D721Med (cell line): ENCODE data around the gene DLK2.
"Not testable (repeated sequence)": the region's sequence is repeated elsewhere in the genome, so short reads cannot be mapped to it uniquely, and the experiment has no call there.

Experiments
- DNase-seq: peaks from one replicate; pipeline ENCODE4 v3.0.0; 2011; ENCODE audit warnings: low spot score; ENCODE audit not compliant: insufficient read length
- FAIRE-seq: peaks from 2 replicates; lab custom pipeline; 2011; peaks lifted over from hg19 to GRCh38; lab: Jason Lieb, UNC
- CTCF ChIP-seq: IDR thresholded peaks from 2 replicates; pipeline ENCODE4 v1.5.1; 2012; ENCODE audit warnings: mild to moderate bottlenecking, control low read depth; ENCODE audit not compliant: insufficient read depth; ENCODE audit errors: missing control alignments

The DLK2 gene

DNA sequence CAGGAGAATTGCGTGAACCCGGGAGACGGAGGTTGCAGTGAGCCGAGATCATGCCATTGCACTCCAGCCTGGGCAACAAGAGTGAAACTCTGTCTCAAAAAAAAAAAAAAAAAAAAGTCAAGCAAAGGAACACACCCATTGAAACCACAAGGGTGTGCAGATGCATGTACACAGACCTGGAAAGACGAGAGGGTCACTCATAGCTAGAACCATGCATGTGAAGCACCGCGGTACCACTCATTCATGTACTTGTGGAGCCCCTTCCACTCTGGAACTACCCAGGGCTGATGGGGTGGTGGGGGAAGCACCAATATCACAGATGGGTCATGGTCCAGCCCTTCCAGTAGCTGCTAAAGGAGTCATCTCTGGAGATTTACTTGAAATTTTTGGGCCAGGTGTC is 14.6 kb upstream of the DLK2 start:
- FAIRE-seq (no peak), DNase-seq (no peak)

DNA sequence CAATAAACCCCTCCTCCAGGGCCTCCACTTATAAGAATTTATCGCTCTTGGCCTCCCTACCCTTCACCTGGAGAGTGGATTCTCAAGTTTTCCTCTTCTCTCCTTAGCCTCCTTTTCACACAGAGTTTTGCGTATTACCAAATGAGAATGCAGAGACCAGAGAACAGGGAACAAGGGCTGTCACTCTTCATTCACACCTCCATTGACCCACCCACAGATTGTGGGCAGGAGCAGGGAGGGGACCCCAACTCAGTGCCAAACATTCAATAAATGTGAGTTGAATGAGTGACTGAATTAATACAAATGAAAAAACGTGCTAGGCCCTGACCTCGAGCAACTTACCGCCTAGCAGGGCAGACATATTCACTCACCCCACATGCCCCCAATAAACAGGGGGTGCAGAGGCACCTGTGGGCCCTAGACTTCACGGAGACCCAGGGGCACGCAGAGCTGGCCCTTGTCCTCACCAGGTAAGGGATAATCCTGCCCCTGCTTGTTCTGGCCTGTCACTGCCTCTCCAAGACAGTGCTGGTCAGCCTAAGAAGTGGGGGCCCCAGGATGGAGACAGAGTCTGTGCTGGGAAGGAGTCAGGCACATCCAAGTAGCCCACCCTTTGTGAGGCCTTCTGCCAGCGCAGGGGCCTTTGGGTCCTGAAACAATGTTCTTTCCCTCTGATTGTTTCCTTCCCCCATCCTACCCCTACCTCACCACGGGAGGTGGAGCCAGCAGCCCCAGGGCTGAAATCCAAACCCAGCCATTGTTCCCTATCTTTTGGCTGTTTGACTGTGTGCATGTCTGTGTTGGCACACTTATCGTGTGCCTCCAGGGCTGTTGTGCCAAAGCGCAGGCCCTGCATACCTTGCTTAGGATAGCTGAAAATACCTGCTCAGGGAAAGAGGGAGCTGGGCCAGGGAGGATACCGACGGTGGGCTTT is 13.7 kb upstream of the DLK2 start:
- no peak for DNase-seq
- FAIRE-seq = no peak
- TF ChIP-seq CTCF = no peak

More for the DNA sequence above, 14.6 kb upstream of the DLK2 start:
- TF ChIP-seq CTCF = no peak

DNA sequence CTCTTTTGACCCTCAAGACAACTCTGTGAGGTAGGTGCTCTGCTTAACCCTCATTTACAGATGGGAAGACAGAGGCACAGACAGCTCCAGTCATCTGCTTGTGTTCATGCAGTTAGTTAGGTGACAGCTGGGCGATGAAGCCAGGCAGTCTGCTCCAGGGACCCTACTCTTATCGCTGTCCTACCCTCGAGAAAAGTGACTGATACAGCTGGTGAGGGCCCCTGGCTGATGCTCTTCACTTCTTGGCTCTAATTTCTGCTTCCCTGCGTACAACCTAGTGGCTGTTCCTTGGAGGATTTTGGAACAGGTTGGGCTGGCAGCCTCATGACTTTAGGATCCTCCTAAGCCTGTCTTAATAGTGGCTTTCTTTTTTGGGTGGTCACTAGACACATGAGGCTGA is 12.9 kb upstream of the DLK2 start:
- no peak for FAIRE-seq
- TF ChIP-seq CTCF = no peak
- no peak for DNase-seq

- FAIRE-seq (no peak), DNase-seq (no peak)
- no peak for TF ChIP-seq CTCF
Observed at GRCh38 chr6:43467752-43468151, 12.4 kb upstream of the DLK2 start.

DNA sequence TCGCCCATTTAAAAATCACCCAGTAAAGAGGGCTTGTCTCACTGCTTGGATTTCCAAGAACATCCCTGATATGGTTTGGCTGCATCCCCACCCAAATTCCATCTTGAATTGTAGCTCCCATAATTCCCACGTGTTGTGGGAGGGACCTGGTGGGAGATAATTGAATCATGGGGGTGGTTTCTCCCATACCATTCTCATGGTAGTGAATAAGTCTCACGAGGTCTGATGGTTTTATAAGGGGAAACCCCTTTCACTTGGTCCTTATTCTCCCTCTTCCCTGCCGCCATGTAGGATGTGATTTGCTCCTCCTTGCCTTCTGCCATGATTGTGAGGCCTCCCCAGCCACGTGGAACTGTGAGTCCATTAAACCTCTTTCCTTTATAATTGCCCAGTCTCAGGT is 11.9 kb upstream of the DLK2 start:
- not testable (repeated sequence) for DNase-seq, FAIRE-seq

- no peak for DNase-seq
- FAIRE-seq = no peak
- TF ChIP-seq CTCF = no peak
Observed at GRCh38 chr6:43465948-43466347, 10.6 kb upstream of the DLK2 start.

DNA sequence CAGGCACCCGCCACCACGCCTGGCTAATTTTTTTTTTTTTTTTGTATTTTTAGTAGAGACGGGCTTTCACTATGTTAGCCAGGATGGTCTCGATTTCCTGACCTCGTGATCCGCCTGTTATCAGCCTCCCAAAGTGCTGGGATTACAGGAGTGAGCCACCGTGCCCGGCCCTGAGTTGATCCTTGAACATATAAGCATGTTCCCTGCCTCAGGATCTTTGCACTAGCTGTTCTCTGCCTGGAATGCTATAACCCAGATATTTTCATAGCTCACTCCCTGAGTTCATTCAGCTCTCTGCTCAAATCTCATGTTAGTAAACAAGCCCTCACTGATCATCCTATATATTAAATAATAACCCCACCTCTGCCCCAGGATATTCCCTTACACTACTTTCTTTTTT is 9.0 kb upstream of the DLK2 start:
- DNase-seq (no peak), FAIRE-seq (no peak)
- no peak for TF ChIP-seq CTCF
